H1 (cell line): ENCODE results near the gene C16orf95. TPM values are rescaled to one million over a fixed set of nuclear protein-coding genes. Genes with fewer than 3 reads are reported as not detected.

ENCODE experiments used
- CTCF ChIA-PET: fragments of 300-600 bp; sonication (Branson Sonifier 250); formaldehyde crosslinking; loops from one replicate; lab custom pipeline; 2021; ENCODE audit not compliant: partially characterized antibody; lab: Charles Lee
- POLR2A ChIA-PET: fragments of 300-600 bp; sonication (Branson Sonifier 250); formaldehyde crosslinking; loops from one replicate; lab custom pipeline; 2021; ENCODE audit warnings: inconsistent platforms; ENCODE audit not compliant: partially characterized antibody; lab: Charles Lee
- DNase-seq, 2 experiments: peaks; one replicate each; pipeline versions ENCODE4 v3.0.0 to v3.0.0-alpha.2; 2010 to 2022; ENCODE audit warnings: low spot score in 2 of 2, low read depth in 1 of 2, mixed read lengths in 1 of 2
- FAIRE-seq: peaks from 2 replicates; lab custom pipeline; 2011; peaks lifted over from hg19 to GRCh38; lab: Jason Lieb, UNC
- H2AFZ ChIP-seq: 2 replicates; pipeline ENCODE4 v1.8.1; 2012; ENCODE audit warnings: low read length, inconsistent platforms
- H2AK5ac ChIP-seq: 2 replicates; pipeline ENCODE4 v1.6.1; 2013; ENCODE audit warnings: low read depth, low read length
- H2BK120ac ChIP-seq: replicated peaks from 2 replicates; pipeline ENCODE3; 2013; ENCODE audit warnings: low read depth, low read length, inconsistent platforms
- H2BK12ac ChIP-seq: 2 replicates; pipeline ENCODE4 v1.6.1; 2013; ENCODE audit warnings: low read depth, low read length
- H2BK15ac ChIP-seq: 2 replicates; pipeline ENCODE4 v1.6.1; 2013; ENCODE audit warnings: low read length
- H2BK20ac ChIP-seq: 2 replicates; pipeline ENCODE4 v1.6.1; 2013; ENCODE audit warnings: low read length
- H2BK5ac ChIP-seq: 2 replicates; pipeline ENCODE4 v1.6.1; 2013; ENCODE audit warnings: low read depth, low read length
- H3K14ac ChIP-seq: 2 replicates; pipeline ENCODE4 v1.6.1; 2013; ENCODE audit warnings: inconsistent platforms; ENCODE audit not compliant: insufficient read length
- H3K18ac ChIP-seq: 2 replicates; pipeline ENCODE4 v1.6.1; 2013; ENCODE audit warnings: low read length; ENCODE audit errors: extremely low read depth
- H3K23ac ChIP-seq: 2 replicates; pipeline ENCODE4 v1.6.1; 2013; ENCODE audit warnings: inconsistent platforms; ENCODE audit not compliant: insufficient read length
- H3K23me2 ChIP-seq: 2 replicates; pipeline ENCODE4 v1.6.1; 2013; ENCODE audit warnings: low read depth, low read length
- H3K27ac ChIP-seq: 2 replicates; pipeline ENCODE4 v1.6.1; 2011; ENCODE audit warnings: low read depth, low read length, inconsistent platforms
- H3K27me3 ChIP-seq, 4 experiments: replicated peaks in 1 of 4; 1 replicate in 1 of 4; 2 replicates in 3 of 4; pipeline versions ENCODE4 v1.6.1 to v1.8.1; 2011 to 2013; ENCODE audit warnings: low read length in 3 of 4, mild to moderate bottlenecking in 3 of 4, inconsistent platforms in 2 of 4, mixed read lengths in 2 of 4, moderate library complexity in 1 of 4; ENCODE audit not compliant: control insufficient read depth in 3 of 4, insufficient read depth in 3 of 4; ENCODE audit errors: extremely low read depth in 1 of 4
- H3K36me3 ChIP-seq, 4 experiments: 2 replicates each; pipeline versions ENCODE4 v1.6.1 to v1.8.1; 2011 to 2013; ENCODE audit warnings: mild to moderate bottlenecking in 4 of 4, low read length in 3 of 4, moderate library complexity in 2 of 4, control low read depth in 1 of 4, inconsistent platforms in 1 of 4; ENCODE audit not compliant: insufficient read depth in 4 of 4, control insufficient read depth in 2 of 4
- H3K4ac ChIP-seq: replicated peaks from 2 replicates; pipeline ENCODE3; 2013; ENCODE audit warnings: low read length, low read depth, mixed read lengths, inconsistent platforms; ENCODE audit not compliant: insufficient read length
- H3K4me1 ChIP-seq, 4 experiments: replicated peaks in 1 of 4; 1 replicate in 1 of 4; 2 replicates in 3 of 4; pipeline versions ENCODE4 v1.6.1 to v1.8.1; 2011 to 2013; ENCODE audit warnings: low read length in 3 of 4, inconsistent platforms in 2 of 4, mixed read lengths in 1 of 4; ENCODE audit not compliant: insufficient read depth in 4 of 4, control insufficient read depth in 3 of 4
- H3K4me2 ChIP-seq, 2 experiments: 2 replicates each; pipeline versions ENCODE4 v1.6.1 to v1.8.1; 2011 to 2013; ENCODE audit warnings: low read depth in 2 of 2, low read length in 2 of 2, control low read depth in 1 of 2, inconsistent platforms in 1 of 2, mild to moderate bottlenecking in 1 of 2; ENCODE audit not compliant: insufficient read depth in 1 of 2
- H3K4me3 ChIP-seq, 4 experiments: fragments of 200-600, 300-600 bp in 1 of 4; sonication (generic), shearing (Covaris generic), sonication (Bioruptor Twin) in 1 of 4; 2 replicates each; pipeline versions ENCODE4 v1.5.1 to v1.8.1; 2011 to 2016; ENCODE audit warnings: low read length in 4 of 4, low read depth in 3 of 4, control low read depth in 2 of 4, inconsistent platforms in 2 of 4, mild to moderate bottlenecking in 2 of 4, mixed read lengths in 1 of 4, moderate library complexity in 1 of 4; ENCODE audit not compliant: insufficient read depth in 2 of 4; ENCODE audit errors: extremely low read depth in 1 of 4
- H3K56ac ChIP-seq: replicated peaks from 2 replicates; pipeline ENCODE3; 2013; ENCODE audit warnings: low read depth, mild to moderate bottlenecking, mixed read lengths, low read length, inconsistent platforms; ENCODE audit not compliant: insufficient read length
- H3K79me1 ChIP-seq: 2 replicates; pipeline ENCODE4 v1.6.1; 2013; ENCODE audit warnings: low read depth, low read length, control low read depth
- H3K79me2 ChIP-seq, 2 experiments: 2 replicates each; pipeline versions ENCODE4 v1.6.1 to v1.8.1; 2012 to 2013; ENCODE audit warnings: low read length in 2 of 2, mild to moderate bottlenecking in 2 of 2, inconsistent platforms in 1 of 2; ENCODE audit not compliant: insufficient read depth in 2 of 2, control insufficient read depth in 1 of 2
- H3K9ac ChIP-seq, 4 experiments: replicated peaks in 1 of 4; 1 replicate in 1 of 4; 2 replicates in 3 of 4; pipeline versions ENCODE4 v1.6.1 to v1.8.1; 2011 to 2013; ENCODE audit warnings: low read depth in 3 of 4, low read length in 3 of 4, control low read depth in 2 of 4, mild to moderate bottlenecking in 2 of 4, moderate library complexity in 2 of 4, inconsistent platforms in 1 of 4; ENCODE audit errors: extremely low read depth in 1 of 4
- H3K9me3 ChIP-seq, 2 experiments: 2 replicates each; pipeline versions ENCODE4 v1.6.1 to v1.8.1; 2012 to 2013; ENCODE audit warnings: mild to moderate bottlenecking in 2 of 2, moderate library complexity in 2 of 2, control low read depth in 1 of 2, inconsistent platforms in 1 of 2, low read depth in 1 of 2, low read length in 1 of 2, mixed read lengths in 1 of 2; ENCODE audit not compliant: insufficient read depth in 2 of 2
- H4K20me1 ChIP-seq, 2 experiments: replicated peaks in 1 of 2; 2 replicates each; pipeline versions ENCODE3 to v1.8.1; 2011 to 2013; ENCODE audit warnings: inconsistent platforms in 2 of 2, low read length in 2 of 2, mild to moderate bottlenecking in 1 of 2; ENCODE audit not compliant: insufficient read depth in 2 of 2, control insufficient read depth in 1 of 2
- H4K5ac ChIP-seq: 2 replicates; pipeline ENCODE4 v1.6.1; 2013; ENCODE audit warnings: low read length, low read depth, mixed read lengths, inconsistent platforms; ENCODE audit not compliant: insufficient read length
- H4K8ac ChIP-seq: 2 replicates; pipeline ENCODE4 v1.8.0; 2013; ENCODE audit warnings: mild to moderate bottlenecking, moderate library complexity, low read length, inconsistent platforms; ENCODE audit not compliant: insufficient read depth; ENCODE audit errors: extremely low read depth
- H4K91ac ChIP-seq: replicated peaks from 2 replicates; pipeline ENCODE3; 2013; ENCODE audit warnings: low read length, mixed read lengths, inconsistent platforms; ENCODE audit not compliant: insufficient read length
- SIX5 ChIP-seq: IDR thresholded peaks from 2 replicates; pipeline ENCODE4 v1.6.1; 2011; ENCODE audit warnings: mild to moderate bottlenecking, low read depth, low read length
- WGBS, 2 experiments: shearing (Covaris generic) in 1 of 2; methylation state at CpG; one replicate each; pipeline versions ENCODE4 v1.1.6 to v1.1.7; 2013 to 2015; ENCODE audit warnings: low lambda C conversion rate in 2 of 2, mixed read lengths in 2 of 2, inconsistent platforms in 1 of 2, low coverage in 1 of 2, missing lambda C conversion rate in 1 of 2; ENCODE audit not compliant: insufficient replicate concordance in 2 of 2, insufficient coverage in 1 of 2, insufficient read length in 1 of 2; ENCODE audit errors: extremely low coverage in 1 of 2, missing lambda C conversion rate in 1 of 2; 5-methylcytosine and 5-hydroxymethylcytosine counted together
- polyA plus RNA-seq, 7 experiments: library from polyadenylated mRNA; depleted of rRNA in 3 of 7; stranded (reverse) in 5 of 7; unstranded in 2 of 7; fragments of >200 nt in 5 of 7; fragments of 200-250 nt in 2 of 7; gene quantifications; 1 replicate in 5 of 7; 2 replicates in 1 of 7; 4 replicates in 1 of 7; pipeline versions ENCODE4 v1.2.1 to v1.2.3, GENCODE V29; 2011 to 2013; ENCODE audit warnings: missing spikeins in 2 of 7, mixed read lengths in 2 of 7
- total RNA-seq: library from RNA; stranded (reverse); fragmentation: NEBNext Ultra II Directional; extraction: Animal tissue kit (Norgen Biotek cat#: 25700); gene quantifications from 2 replicates; pipeline ENCODE4 v1.2.1, GENCODE V29; 2021

C16orf95 gene
- total and polyA plus RNA-seq, 2 of the 8 experiments (the other 6 are each of a cell fraction or from before 2014, with no cell fraction given) = 5.0 to 5.4 TPM

- peaks cover 0 to 5% (median 3%) of the 10 kb centered on the region in 4 experiments; a peak in 6 of 7 replicates for H3K4me1 ChIP-seq
- peak overlapping the region; percentile 80 to 97 for H3K4me2 ChIP-seq
- H3K9ac ChIP-seq = peak overlapping the region; percentile 91 to 95 (median 93)
- H2AK5ac ChIP-seq = no peak overlapping the region
- H3K23ac ChIP-seq = no peak overlapping the region
- DNase-seq (no peak), FAIRE-seq (no peak)
- no peak overlapping the region for H2BK120ac ChIP-seq
- peak overlapping the region; percentile 77 to 99 (median 94) for H3K4me3 ChIP-seq
- H3K18ac ChIP-seq = peak overlapping the region; percentile 62; the same call in 1 of the 2 replicates
- 17% methylated on average over 23 of the region's 28 CpGs; no CpG with 5 or more reads in 1 of the 2 experiments for WGBS, 2 experiments
- no peak overlapping the region for H2BK12ac ChIP-seq
- no peak overlapping the region for H2AFZ ChIP-seq
- peak overlapping the region; percentile 98 for H4K8ac ChIP-seq
- peaks cover 0 to 12% of the 10 kb centered on the region in 2 experiments; a peak in 2 of 4 replicates for H3K79me2 ChIP-seq
- H3K9me3 ChIP-seq = no peaks in the 10 kb centered on the region
- H3K4ac ChIP-seq = peak overlapping the region; percentile 23
- no peaks in the 10 kb centered on the region for H3K27me3 ChIP-seq
- H2BK5ac ChIP-seq = no peak overlapping the region; the same call in 1 of the 2 replicates
- H4K5ac ChIP-seq = peak overlapping the region; percentile 74
- no peak overlapping the region for H2BK20ac ChIP-seq
- peak overlapping the region; percentile 88 for H3K27ac ChIP-seq
- peaks cover 5% of the 10 kb centered on the region; the same call in 1 of the 2 replicates for H3K23me2 ChIP-seq
- H4K91ac ChIP-seq = no peak overlapping the region
- H4K20me1 ChIP-seq = no peaks in the 10 kb centered on the region
- H3K79me1 ChIP-seq = no peaks in the 10 kb centered on the region
- ChIA-PET POLR2A (interaction anchor here (0.7 to 3.3 kb wide), 16 partner anchors 9 to 173 kb away, joined by 3 to 17 read pairs (median 3); partner anchors contain the start of gene FBXO31), CTCF (interaction anchor here (0.6 to 1.3 kb wide), 7 partner anchors 9 to 123 kb away, joined by 3 to 4 read pairs (median 3); no protein-coding TSS in a partner anchor)
- H2BK15ac ChIP-seq = no peak overlapping the region
- H3K56ac ChIP-seq = peak overlapping the region; percentile 95
- H3K36me3 ChIP-seq = no peaks in the 10 kb centered on the region; a peak in 1 of 8 replicates
- no peak overlapping the region for H3K14ac ChIP-seq
- no peak for TF ChIP-seq SIX5
Observed at GRCh38 chr16:87317750-87318644, 805 bp upstream of the C16orf95 start.
